HT1080 (cell line): ENCODE measurements around the gene PDCD2L. TPM values are rescaled to one million over a fixed set of nuclear protein-coding genes. Genes with fewer than 3 reads are reported as not detected.
"Not testable (repeated sequence)": the region's sequence is repeated elsewhere in the genome, so short reads cannot be mapped to it uniquely, and the experiment has no call there.

Experiments used
- DNase-seq: peaks from one replicate; pipeline ENCODE4 v3.0.0-alpha.2; 2015; ENCODE audit warnings: low read depth
- total RNA-seq: library from RNA; depleted of rRNA; stranded (reverse); fragments of >200 nt; shearing (Covaris generic); gene quantifications from 2 replicates; pipeline ENCODE4 v1.2.3, GENCODE V29; 2014

The PDCD2L gene
- total RNA-seq, 1 experiment from 2014 or later: 54.2 TPM

DNA sequence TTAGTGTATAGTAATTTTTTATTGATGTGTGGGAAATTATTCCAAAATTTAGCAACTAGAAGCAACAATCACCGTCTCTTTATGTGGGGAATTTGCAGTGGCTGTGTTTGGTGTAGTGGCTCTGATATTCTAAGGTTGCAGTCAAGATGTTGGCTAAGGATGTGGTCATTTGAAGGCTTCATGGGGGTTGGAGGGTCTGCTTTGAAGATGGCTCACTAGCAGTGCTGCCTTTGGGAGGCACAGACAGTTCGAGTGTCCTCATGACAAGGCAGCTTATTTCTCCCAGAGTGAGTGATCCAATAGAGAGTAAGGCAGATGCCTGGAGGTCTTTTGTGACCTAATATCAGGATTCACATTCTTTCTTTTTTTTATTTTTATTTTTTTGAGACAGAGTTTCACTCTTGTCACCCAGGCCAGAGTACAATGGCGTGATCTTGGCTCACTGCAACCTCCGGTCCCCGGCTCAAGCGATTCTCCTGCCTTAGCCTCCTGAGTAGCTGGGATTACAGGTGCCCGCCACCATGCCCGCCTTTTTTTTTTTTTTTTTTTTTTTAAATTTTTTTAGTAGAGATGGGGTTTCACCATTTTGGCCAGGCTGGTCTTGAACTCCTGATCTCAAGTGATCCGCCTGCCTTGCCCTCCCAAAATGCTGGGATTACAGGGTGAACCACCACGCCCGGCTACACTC is 30.5 kb upstream of the PDCD2L start:
- DNase-seq: no peak

DNA sequence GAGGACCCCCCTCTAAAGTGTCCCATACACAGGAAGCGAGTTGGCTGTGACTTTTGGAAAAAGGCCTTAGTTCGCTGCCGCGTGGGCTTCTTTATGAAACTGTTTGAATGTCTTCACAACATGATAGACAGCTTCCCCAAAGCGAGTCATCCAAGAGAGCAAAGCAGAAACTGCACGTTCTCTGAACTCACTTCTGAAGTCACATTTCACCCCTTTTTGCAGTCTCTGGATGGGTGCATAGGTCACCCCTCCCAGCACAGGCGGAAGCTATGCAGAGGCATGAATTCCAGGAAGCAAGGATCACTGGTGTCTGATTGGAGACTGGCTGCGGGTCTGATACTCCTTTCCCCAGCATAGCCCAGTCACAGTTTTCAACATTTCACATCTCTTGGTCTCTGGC is 28.6 kb upstream of the PDCD2L start:
- no peak for DNase-seq

DNA sequence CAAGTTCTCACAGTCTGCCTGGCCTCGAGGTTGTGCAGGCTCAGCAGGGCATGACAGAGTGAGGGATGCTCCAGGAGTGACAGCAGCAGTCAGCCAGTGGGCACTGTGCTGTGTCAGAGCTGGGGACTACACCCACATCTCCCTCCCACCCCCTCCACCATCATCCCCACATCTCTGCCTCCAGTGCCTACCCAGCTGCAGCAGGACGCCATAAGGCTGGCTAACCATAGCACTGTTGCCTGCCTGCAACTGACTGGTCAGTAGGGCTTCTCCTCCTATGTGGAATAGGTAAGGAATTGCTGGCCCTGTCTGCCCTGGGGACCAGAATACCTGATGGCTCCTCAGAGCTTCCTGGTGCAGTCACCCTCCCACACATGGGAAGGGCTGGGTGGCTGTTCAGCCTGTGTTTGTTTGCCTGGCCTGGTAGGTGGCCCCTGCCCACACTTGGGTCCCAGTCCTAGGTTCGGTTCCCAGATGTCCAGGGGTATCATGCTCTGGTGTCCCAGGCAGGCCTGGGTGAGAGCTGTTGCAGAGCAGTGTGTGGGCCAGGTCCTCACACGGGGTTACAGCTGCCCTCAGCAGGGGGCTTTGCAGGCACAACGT is 23.5 kb upstream of the PDCD2L start:
- DNase-seq: no peak

DNA sequence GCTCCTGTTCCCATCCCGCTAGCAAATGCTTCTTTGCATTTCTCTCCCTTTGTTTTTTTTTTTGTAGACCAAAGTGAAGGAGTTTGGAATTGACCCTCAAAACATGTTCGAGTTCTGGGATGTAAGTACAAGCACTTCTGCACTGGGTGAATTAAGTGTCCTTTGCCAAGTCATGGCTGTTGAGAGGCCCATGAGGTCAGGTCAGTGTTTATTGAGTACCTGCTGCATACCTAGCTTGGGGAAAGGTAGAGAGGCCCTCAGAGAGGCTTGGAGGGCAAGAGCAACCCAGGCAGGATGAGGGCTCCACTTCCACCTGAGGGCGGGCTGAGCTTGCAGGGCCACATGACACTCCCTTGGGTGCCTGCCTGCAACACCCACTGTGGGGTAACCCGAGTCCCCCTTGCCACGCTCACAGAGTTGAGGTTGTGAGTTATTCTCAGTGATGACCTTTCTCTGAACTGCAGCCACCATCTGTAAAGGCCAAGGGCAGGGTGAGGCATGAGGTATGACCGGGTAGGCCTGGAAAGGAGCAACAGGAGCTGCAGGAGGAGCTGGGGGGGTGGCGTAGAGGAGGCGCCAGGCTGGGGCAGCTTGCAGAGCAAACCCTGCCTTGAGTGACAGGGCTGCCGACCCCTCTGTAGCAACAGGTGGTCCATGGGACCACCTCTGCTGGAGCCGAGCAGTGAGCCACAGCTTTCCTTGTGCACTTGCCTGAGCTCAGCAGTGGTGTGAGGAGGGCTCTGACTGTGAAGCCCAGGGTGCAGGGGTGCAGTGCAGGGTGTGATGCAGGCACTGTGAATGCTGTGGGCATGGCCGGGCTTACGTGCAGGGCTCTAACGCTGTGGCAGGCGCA is 22.6 kb upstream of the PDCD2L start:
- no peak for DNase-seq

DNA sequence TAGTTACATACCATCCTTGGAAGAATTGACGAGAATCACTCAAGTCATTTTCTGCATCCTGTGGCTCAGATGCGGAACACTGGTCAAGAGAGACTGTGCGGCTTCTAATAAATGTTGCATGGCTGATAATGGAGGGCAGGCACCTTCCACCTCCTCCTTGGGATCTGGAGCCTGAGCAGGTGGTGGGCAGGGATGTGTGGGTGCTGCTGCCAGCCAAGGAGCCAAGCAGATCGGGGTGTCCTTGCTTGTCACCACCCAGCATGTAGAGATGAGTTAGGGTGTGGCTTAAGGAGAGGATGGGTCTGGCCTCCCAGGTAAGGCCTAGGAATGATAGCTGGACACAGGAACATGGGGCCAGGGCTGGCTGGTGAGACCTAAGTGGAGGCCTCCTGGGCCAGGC is 21.7 kb upstream of the PDCD2L start:
- no peak for DNase-seq

DNA sequence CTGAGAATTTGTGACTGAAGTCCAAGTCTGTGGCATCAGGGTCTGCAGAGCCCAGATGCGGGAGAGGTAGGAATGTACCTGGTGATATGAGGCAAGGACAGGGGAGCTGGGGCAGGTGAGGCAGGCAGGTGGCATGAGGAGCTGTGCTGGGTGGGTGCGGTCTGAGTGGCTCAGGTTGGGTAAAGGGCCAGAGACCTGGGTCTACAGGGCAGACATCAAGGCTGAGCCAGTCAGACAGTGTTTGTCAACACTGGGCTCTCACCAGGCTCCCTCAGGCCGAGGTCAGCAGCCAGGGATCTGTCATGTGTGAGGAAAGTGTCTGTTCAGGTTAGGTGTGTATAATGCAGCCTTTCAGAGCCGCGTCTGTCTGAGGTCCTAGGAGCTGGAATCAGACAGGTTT is 20.6 kb upstream of the PDCD2L start:
- DNase-seq: no peak

DNA sequence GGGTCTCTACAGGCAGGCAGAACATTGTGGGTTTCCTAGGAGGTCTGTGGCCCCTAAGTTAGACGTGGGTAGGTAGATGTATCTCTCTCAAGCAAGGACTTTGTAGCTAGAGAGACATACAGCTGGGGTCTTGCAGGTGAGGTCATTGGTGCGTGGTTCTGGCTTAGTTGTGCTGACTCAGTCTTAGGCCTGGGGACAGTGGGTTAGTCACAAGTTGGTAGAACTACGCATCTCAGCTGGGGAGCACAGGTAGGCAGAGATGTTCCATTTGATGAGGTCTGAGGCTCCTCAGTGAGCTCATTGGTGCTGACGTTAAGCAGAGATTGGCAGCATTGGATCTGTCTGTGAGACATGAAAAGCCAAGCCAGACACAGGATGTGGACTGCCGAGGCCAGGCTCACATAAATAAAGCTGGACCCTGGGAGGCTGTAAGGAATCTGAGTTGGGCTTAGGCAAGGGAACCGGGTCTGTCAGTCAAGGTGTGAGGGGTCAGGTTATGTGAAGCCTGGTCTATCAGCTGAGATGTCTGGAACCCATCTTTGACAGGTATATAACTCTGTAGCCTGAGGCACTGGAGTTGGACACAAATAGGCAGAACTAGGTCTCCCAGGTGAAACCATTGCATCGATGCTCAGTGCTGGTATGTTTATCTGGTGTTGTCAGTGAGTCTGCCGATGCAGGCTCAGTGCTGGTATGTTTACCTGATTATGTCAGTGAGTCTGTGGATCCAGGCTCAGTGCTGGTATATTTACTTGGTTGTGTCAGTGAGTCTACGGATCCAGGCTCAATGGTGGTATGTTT is 17.4 kb upstream of the PDCD2L start:
- DNase-seq: no peak

DNA sequence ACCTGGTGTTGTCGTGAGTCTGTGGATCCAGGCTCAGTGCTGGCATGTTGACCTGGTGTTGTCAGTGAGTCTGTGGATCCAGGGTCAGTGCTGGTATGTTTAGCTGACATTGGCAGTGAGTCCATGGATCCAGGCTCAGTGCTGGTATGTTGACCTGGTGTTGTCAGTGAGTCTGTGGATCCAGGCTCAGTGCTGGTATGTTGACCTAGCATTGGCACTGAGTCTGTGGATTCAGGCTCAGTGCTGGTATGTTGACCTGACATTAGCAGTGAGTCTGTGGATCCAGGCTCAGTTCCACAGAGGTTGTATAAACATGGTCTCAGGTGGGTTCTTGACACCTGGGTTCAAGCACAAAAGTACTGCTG is 16.8 kb upstream of the PDCD2L start:
- DNase-seq: no peak

DNA sequence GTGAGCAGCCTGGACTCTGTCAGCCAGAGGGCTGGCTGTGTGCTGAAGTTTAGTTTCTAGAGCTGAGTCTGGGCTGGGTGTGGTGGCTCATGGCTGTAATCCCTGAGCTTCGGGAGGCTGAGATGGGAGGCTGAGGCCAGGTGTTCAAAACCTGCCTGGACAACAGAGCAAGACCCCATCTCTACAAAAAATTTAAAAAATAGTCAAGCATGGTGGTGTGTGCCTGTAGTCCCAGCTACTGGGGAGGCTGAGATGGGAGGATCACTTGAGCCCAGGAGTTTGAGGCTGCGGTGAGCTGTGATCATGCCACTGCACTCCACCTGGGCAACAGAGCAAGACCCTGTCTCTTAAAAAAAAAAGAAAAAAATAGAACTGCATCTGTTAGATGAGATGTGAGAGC is 15.5 kb upstream of the PDCD2L start:
- DNase-seq: not testable (repeated sequence)

DNA sequence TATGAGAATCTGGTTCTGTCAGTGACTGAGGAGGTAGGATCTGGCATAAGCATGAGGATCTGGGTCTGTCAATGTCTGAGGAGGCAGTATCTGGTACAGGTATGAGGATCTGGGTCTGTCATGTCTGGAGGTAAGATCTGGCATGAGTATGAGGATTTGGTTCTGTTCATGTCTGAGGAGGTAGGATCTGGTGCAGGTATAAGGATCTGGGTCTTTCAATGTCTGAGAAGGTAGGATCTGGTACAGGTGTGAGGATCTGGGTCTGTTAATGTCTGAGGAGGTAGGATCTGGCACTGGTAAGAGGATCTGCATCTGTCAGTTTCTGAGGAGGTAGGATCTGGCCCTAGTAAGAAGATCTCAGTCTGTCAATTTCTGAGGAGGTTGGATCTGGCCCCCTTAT is 12.4 kb upstream of the PDCD2L start:
- no peak for DNase-seq

DNA sequence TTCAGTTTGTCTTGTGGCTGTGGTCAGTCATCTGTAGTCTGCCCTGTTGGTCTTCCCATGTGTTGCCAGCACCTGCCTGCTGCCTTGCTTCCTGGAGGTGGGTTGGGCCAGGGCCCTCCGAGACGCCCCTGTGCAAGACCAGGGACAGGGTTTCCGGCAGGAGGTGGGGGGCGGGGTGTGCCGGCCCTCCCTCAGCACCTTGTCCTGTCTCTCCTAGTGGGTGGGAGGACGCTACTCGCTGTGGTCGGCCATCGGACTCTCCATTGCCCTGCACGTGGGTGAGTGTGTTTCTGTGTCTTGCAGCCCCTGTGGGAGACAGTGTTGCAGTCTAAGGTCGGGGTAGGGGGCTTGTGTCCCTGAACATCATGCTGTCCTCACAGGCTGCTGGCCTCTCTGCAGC is 11.2 kb upstream of the PDCD2L start:
- DNase-seq: no peak

DNA sequence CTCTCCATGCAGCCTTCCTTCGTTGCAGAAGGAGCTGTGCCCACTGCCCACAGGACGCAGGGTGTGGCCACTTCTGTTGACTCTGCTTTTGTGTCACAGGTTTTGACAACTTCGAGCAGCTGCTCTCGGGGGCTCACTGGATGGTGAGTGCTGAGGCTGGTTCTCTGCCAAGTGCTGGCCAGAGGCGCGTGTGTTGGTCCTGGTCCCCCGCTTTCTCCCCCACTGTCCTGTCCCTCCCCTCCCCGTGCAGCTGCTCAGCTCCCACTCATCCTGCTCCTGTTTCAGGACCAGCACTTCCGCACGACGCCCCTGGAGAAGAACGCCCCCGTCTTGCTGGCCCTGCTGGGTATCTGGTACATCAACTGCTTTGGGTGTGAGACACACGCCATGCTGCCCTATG is 10.6 kb upstream of the PDCD2L start:
- DNase-seq: no peak

DNA sequence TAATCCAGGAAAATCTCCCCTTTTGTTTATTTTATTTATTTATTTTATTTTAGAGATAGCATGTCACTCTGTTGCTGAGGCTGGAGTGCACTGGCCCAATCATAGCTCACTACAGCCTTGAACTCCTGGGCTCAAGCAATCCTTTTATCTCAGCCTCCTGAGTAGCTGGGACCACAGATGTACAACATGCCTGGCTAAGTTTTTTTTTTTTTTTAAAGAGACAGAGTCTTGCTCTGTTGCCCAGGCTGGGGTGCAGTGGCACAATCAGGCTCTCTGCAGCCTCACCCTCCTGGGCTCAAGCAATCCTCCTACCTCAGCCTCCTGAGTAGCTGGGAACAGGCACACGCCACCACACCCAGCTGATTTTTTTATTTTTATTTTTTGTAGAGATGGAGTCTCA is 6.3 kb upstream of the PDCD2L start:
- DNase-seq: no peak

DNA sequence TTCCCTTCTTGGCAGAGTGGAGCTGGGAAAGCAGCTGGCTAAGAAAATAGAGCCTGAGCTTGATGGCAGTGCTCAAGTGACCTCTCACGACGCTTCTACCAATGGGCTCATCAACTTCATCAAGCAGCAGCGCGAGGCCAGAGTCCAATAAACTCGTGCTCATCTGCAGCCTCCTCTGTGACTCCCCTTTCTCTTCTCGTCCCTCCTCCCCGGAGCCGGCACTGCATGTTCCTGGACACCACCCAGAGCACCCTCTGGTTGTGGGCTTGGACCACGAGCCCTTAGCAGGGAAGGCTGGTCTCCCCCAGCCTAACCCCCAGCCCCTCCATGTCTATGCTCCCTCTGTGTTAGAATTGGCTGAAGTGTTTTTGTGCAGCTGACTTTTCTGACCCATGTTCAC is 4.3 kb upstream of the PDCD2L start:
- DNase-seq: no peak

DNA sequence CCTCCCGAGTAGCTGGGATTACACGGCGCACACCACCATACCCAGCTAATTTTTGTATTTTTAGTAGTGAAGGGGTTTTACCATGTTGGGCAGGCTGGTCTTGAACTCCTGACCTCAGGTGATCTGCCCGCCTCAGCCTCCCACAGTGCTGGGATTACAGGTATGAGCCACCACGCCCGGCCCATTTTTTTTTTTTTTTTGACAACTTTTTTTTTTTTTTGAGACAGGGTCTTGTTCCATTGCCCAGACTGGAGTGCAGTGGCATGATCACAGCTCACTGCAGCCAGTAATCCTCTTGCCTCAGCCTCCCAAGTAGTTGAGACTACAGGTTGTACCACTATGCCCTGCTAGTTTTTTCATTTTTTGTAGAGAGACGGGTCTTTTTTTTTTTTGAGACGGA is 3.4 kb upstream of the PDCD2L start:
- DNase-seq: not testable (repeated sequence)

DNA sequence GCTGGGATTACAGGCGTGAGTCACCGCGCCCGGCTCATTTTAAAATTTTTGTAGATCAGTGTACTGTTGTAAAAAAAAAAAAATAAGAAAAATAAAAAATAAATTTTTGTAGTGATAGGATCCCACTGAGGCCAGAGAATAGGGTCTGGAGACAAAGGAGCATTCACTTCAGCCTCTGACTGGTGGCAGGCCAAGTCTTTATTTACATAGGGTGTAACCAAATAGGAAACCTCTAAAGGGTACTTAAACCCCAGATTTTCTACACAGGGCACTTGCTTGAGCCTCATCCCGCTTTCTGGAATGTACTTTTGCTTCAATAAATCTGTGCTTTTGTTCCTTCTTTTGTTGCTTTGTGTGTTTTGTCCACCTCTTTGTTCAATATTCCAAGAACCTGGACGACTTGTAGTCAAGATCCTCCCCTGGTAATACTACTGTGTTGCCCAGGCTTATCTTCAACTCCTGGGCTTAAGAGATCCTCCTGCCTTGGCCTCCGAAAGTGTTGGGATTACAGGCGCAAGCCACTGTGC is 2.1 kb upstream of the PDCD2L start:
- DNase-seq: no peak

DNA sequence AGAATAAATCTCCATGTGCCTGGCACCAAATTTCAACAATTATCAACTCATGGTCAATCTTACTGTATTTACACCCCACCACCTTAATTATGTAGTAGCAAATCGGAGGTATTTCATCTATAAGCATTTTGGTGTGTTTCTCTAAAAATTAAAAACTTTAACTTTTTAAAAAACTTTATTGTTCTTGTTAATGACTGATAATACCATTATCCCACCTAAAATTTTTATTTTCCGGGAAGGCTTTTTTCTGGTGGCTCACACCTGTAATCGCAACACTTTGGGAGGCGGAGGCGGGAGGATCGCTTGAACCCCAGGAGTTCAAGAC is 453 bp upstream of the PDCD2L start:
- no peak for DNase-seq

DNA sequence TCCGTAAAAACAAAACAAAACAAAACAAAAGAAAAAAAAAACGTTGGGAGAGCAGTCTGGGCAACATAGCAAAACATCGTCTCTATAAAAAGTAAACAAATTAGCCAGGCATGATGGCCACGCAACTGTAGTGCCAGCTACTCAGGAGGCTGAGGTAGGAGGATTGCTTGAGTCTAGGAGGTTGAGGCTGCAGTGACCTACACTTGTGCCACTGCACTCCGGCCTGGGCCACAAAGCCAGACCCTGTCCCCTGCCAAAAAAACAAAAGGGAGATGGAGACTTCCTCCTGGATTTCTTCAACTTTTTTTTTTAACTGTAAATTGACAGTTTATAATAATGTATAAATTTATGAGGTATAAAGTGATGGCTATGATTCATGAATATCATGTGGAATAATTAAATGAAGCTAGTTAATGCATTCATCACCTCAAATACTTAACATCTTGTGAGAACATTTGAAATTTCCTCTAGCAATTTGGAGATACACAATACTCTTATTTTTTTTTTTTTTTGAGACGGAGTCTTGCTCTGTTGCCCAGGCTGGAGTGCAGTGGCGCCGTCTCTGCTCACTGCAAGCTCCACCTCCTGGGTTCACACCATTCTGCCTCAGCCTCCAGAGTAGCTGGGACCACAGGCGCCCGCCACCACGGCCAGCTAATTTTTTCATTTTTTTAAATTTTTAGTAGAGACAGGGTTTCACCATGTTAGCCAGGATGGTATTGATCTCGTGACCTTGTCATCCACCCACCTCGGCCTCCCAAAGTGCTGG is 1.9 kb downstream of the PDCD2L start:
- DNase-seq: no peak

DNA sequence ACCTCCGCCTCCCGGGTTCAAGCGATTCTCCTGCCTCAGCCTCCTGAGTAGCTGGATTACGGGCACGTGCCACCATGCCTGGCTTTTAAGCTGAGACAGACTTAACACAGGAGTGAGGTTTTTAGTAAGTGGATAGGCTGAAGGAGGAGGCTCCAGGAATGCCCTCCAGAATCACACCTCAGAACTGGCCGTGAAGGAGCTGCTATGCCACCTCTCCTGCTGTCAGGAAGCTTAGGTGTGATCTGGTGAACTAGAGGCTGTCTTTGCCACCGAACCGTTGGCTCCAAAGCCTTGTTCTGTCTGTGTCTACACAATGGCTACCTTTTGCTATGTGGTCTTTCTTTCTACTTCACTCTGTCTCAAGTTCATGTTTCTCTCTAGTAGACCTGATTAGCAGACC is 4.2 kb downstream of the PDCD2L start:
- no peak for DNase-seq

DNA sequence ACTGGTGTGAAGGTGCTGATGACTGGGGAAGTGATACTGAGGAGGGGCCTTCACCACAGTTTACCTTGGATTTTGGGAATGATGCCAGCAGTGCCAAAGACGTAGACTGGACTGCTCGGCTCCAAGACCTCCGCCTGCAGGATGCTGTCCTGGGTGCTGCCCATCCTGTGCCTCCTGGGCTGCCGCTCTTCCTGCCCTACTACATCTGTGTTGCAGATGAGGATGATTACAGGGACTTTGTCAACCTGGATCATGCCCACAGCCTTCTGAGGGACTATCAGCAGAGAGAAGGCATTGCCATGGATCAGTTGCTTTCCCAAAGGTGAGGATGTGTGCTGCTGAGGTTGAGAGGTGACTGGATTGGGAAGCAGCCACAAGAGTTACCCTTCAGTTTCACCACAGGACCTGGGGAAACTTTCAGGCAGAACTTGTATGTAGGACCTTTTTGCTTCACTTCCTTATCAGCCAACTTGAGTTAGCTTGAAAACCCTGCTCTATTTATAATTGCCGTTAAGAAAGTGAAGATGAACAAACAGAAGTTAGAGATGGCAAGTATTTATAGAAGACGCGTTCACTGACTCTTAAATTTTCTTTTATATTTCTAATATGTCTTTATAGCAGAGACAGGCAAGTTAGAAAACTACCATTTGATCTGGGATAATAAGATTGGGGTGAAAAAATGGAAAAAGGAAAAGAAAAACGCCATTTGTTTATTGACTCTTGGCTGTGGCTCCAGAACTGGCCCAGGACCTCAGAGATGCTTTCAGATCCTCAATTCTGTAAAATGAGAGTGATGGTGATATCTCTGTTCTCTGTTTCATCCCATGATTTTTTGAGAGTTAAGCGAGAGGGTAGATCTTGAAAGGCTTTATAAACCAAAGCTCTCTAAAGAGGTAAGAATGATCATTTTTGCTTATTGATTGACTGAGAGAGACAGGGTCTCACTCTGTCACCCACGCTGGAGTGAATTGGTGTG is 5.3 kb downstream of the PDCD2L start:
- no peak for DNase-seq
